ENCODE measurements around the gene CCDC171. TPM values are rescaled to one million over a fixed set of nuclear protein-coding genes. Genes with fewer than 3 reads are reported as not detected.
"Not testable (repeated sequence)": the region's sequence is repeated elsewhere in the genome, so short reads cannot be mapped to it uniquely, and the experiment has no call there.

The CCDC171 gene
- total RNA-seq, 1 donor from 2014 or later = 0.92 TPM

DNA sequence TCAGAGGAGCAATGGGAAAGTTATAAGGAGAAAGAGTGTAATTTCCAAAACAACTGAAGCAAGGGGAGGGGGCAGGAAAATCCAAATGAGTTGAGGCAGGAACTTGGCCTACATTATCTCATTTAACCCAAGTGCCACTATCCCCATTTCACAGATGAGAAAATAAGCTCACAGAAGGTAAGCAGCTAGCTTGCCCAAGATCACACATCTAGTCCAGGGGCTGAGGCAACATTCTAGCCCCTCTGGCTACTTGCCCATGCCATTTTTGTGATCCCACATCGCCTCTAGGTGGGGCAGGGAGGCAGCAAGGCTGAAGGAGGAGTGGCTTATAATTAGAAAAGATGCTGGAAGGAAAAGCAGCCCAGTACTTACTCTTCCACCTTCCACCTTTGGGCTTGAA is 39.5 kb upstream of the CCDC171 start:
- no peak for DNase-seq (ENCODE audit: low read depth)
- H3K4me3 ChIP-seq (ENCODE audit: low read depth, low read length) = no peak overlapping the region
- TF ChIP-seq, protein P1, sequence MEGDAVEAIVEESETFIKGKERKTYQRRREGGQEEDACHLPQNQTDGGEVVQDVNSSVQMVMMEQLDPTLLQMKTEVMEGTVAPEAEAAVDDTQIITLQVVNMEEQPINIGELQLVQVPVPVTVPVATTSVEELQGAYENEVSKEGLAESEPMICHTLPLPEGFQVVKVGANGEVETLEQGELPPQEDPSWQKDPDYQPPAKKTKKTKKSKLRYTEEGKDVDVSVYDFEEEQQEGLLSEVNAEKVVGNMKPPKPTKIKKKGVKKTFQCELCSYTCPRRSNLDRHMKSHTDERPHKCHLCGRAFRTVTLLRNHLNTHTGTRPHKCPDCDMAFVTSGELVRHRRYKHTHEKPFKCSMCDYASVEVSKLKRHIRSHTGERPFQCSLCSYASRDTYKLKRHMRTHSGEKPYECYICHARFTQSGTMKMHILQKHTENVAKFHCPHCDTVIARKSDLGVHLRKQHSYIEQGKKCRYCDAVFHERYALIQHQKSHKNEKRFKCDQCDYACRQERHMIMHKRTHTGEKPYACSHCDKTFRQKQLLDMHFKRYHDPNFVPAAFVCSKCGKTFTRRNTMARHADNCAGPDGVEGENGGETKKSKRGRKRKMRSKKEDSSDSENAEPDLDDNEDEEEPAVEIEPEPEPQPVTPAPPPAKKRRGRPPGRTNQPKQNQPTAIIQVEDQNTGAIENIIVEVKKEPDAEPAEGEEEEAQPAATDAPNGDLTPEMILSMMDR (conservative IDR thresholded peaks at IDR 0.05; ENCODE audit: low read depth, low read length) = peak; percentile 25

DNA sequence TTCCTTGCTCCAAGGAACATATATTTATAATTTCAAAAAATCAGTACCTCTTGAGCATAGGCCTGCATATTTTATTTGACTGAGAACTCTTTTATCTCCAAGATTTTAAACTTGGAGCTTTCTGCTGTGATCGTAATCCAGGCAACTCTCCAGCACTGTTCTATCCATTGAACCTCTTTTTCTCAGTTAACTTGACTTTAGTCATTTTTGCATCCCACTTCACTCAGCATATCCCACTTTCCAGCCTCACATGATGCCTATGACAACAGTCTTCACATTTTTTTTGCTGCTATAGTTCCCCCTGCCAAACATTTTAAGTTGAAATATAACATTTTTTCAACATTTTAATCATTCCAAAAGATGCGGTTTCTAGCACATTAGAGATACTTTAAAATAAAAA is 33.0 kb upstream of the CCDC171 start:
- DNase-seq (ENCODE audit: low read depth) = no peak
- TF ChIP-seq, protein P1 (conservative IDR thresholded peaks at IDR 0.05; ENCODE audit: low read depth, low read length) = no peak
- no peak overlapping the region for H3K4me3 ChIP-seq (ENCODE audit: low read depth, low read length)

DNA sequence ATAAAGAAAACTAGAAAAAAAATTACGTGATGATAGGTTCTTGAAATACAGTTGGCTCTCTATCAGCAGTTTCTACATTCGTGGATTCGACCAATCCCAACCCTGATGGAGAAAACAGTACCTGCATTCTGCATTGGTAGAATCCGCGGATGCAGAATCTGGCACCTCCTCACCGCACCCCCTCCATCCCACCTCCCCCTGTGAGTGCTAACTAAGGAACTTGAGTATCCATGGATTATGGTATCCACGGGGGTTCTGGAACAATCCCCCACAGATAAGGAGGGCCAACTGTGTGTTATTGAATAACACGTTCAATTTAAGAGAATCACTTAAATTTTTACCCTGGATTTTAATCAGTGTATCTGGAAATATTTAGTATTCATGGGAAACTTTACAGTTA is 31.6 kb upstream of the CCDC171 start:
- no peak overlapping the region for H3K4me3 ChIP-seq (ENCODE audit: low read depth, low read length)
- no peak for DNase-seq (ENCODE audit: low read depth)
- TF ChIP-seq, protein P1 (conservative IDR thresholded peaks at IDR 0.05; ENCODE audit: low read depth, low read length) = no peak

DNA sequence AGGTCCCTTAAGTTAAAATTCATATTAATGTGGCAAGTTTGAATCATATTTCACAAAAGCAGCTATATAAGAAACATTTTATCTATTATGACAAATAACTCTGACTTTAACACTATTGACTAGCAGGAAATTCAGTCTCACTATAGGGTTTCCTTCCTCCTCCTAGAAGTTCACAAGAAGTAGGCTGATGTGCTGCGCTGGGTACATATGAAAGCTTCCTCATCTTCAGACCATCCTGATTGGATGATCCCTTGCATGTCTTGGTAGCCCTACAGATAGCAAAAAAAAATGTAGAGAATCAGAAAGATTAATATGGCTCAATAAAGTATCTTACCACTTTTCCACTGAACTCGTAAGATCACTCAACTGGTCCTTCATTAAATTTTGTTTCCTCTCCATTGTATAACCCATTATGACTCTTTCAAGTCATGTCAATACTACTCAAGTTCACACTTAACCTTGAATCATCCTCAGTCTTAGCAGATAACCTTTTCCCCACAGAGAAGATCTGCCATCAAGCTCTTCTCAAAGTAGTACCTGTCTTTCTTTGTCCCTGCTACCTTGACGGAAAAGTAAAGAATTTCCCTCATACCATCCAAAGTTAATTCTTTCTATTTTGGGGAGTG is 30.6 kb upstream of the CCDC171 start:
- TF ChIP-seq, protein P1 (conservative IDR thresholded peaks at IDR 0.05; ENCODE audit: low read depth, low read length) = no peak
- H3K4me3 ChIP-seq (ENCODE audit: low read depth, low read length) = no peak overlapping the region
- no peak for DNase-seq (ENCODE audit: low read depth)

DNA sequence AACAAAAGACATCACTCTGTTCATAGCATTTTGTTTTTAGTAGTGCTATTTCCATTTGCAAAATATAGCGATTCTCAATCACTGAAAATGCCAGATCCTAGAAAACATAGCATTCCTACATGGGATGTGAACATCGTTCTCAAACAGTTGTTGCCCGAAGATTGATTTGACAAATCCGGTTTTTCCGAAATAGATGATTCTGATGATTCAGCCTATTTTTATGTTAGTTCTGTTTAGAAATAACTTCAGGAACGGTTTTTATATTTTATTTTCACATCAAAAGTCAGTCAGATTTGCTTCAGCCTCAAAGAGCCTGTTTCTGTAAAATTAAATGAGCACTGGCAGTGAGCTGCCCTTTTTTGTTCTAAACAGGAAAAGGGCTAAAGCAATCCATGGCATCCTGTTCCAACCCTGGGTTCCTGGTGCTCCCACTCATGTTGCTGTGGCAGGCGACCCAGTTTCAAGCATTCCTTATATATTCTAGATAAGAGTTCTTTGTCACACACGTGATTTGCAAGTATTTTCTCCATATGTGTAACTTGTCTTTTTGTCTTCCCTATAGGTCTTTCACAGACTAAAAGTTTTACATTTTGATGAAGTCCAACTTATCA is 27.9 kb upstream of the CCDC171 start:
- DNase-seq (ENCODE audit: low read depth) = no peak
- TF ChIP-seq, protein P1 (conservative IDR thresholded peaks at IDR 0.05; ENCODE audit: low read depth, low read length) = no peak
- H3K4me3 ChIP-seq (ENCODE audit: low read depth, low read length) = no peak overlapping the region

DNA sequence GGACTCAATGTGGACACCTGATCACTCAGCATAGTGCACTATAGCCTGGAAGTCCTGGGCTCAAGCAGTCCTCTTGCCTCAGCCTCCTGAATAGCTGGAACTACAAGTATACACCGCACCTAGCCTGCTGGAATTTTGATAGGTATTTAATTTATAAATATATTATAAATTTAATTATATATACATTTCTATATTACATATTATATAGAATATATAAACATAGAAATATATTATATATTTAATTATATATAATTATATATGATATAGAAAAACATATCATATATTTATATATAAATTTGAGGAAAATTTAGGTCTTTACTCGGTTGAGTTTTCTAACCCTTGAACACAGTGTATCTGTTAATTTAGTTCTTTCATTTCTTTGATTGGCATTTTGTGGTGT is 26.9 kb upstream of the CCDC171 start:
- no peak overlapping the region for H3K4me3 ChIP-seq (ENCODE audit: low read depth, low read length)
- TF ChIP-seq, protein P1 (conservative IDR thresholded peaks at IDR 0.05; ENCODE audit: low read depth, low read length) = no peak
- no peak for DNase-seq (ENCODE audit: low read depth)

DNA sequence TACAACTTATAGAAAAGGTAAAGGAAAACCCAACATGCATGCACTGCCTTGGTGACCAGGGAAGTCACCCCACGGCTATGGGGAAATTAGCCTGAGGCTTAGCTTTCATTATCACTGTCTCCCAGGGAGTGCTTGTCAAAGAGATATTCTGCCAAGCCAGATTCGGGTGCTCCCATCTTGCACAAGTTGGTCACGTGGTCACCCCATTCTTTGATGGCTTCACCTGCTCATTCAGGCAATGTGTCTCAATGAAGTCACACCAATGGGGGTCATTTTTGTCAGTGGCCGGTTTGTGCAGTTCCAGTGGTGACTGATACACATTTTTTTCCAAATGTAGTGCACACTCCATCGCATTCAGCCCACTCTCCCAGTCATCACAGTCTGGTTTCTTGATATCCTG is 25.8 kb upstream of the CCDC171 start:
- H3K4me3 ChIP-seq (ENCODE audit: low read depth, low read length) = not testable (repeated sequence)

More for the DNA sequence above, 25.8 kb upstream of the CCDC171 start:
- DNase-seq (ENCODE audit: low read depth) = not testable (repeated sequence)

Data from epithelial cell of proximal tubule (primary cell).